Stimulated activated memory B cell treated with anti-CD40 and anti-IgM and Interleukin-4, amounts not matched to agents 10 μg/mL and 1 μg/mL and 100 μg/mL, for 72 hours (primary cell): Measurements from ENCODE around the gene LSM4.

Experiments used
- ATAC-seq: fragments of 150-1000 bp; cut with Tn5 transposase; 2 replicates; pipeline ENCODE4 v1.10.0; 2021
- H3K27ac Mint-ChIP-seq: one replicate; pipeline ENCODE4 v1.8.0; 2022; ENCODE audit warnings: mild to moderate bottlenecking, mixed read lengths
- H3K27me3 Mint-ChIP-seq: one replicate; pipeline ENCODE4 v1.8.0; 2022; ENCODE audit warnings: mixed read lengths
- H3K36me3 Mint-ChIP-seq: one replicate; pipeline ENCODE4 v1.8.0; 2022; ENCODE audit warnings: mixed read lengths
- H3K4me1 Mint-ChIP-seq: one replicate; pipeline ENCODE4 v1.8.0; 2022; ENCODE audit warnings: mixed read lengths
- H3K4me3 Mint-ChIP-seq: one replicate; pipeline ENCODE4 v1.8.0; 2022; ENCODE audit warnings: mild to moderate bottlenecking, moderate library complexity, mixed read lengths
- H3K9me3 Mint-ChIP-seq: one replicate; pipeline ENCODE4 v1.8.0; 2022; ENCODE audit warnings: mixed read lengths

The LSM4 gene

DNA sequence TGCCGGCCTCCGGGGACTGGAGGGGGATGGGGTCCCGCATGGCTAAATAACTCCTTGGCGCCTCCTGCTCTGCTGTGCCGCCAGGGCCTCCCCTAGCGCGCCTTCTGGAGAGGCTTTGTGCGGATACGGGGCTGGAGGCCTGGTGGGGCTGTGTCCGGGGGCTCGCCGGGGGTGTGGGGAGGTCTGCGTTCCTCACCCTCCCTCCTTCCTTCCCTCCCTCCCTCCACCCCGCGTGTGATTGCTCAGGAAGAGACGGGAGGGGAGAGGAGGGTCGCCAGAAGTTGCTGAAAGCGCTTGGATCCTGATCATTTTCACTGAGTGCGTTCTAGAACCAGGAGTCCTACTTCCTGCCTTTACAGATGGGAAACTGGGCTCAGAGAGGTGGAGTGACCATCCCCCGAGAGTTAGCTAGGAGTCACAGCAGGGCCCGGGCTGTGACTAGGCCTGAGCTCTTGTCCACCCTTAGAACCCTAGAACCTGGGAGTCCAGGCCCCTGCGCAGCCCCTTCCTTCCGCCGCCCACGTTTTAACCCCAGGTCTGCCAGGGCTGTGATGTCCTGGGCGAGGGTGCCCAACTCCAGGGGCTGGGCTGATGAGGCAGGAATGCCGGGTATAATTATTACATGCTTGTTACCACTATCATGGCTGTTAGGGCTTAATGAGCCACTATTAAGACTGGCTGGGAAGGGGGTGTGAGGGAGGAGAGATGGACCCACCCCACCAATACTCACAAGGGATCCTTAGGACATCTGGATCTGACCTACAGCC is 40.7 kb downstream of the LSM4 start:
- Mint-ChIP-seq H3K9me3 (no peaks in the 10 kb centered on the region), H3K4me3 (peak overlapping the region; percentile 87), H3K27ac (peak overlapping the region; percentile 91), H3K36me3 (peaks cover 33% of the 10 kb centered on the region), H3K4me1 (peaks cover 66% of the 10 kb centered on the region), H3K27me3 (no peaks in the 10 kb centered on the region)
- ATAC-seq: no peak

DNA sequence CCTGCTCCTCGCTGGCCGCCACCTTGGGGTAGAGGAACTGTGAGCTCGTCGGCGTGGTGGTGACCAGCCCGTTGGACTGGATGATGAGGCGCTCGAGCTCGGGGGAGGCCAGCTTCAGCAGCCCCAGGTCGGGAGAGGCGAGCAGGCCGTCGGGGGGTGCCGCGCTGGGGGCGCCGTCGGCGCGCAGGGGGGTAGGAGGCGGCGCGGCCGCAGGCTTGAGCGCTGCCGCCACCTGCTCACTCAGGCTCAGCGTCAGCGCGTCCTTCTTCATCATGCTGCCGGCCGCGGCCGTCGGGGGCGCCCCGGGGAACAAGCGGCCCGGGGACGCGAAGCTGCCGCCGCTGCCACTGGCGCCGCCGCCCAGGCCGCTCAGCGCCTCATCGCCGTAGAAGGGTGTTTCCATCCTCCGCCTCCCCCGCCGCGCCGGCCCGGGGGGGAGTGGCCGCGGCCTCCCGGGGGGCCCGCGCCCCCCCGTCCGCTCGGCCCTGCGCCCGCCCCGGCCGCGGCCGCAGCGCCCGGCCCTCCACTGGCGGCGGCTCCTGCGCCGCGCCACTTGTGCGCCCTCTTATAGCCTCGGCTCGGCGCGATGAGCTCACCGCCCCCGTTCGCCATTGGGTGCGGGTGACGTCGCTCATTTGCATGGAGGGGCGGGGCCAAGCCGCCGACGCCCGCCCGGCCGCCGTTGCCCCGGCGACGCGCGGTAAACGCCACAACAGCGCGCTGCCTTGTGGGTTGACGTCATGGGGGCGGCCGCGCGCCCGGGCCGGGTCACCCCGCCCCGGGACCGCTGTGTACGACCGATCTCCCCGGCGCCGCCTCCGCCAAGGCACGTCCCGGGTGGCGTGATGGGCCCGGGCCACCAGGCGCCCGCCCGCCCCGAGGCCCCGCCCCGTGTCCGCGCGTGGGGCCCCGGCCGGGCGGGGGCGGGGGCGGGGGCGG is 41.5 kb downstream of the LSM4 start, which contains the start of gene JUND:
JUND (minus strand) TSS at position 541 of the 939 bp plus-strand sequence; CDS start at position 403, 138 bp downstream.
- Mint-ChIP-seq H3K27me3 (no peaks in the 10 kb centered on the region), H3K4me3 (peak within 1 kb of the TSS; percentile 93), H3K4me1 (peaks cover 58% of the 10 kb centered on the region), H3K27ac (peak within 1 kb of the TSS; percentile 91), H3K36me3 (peaks cover 33% of the 10 kb centered on the region), H3K9me3 (no peaks in the 10 kb centered on the region)
- ATAC-seq: peak; percentile 86

DNA sequence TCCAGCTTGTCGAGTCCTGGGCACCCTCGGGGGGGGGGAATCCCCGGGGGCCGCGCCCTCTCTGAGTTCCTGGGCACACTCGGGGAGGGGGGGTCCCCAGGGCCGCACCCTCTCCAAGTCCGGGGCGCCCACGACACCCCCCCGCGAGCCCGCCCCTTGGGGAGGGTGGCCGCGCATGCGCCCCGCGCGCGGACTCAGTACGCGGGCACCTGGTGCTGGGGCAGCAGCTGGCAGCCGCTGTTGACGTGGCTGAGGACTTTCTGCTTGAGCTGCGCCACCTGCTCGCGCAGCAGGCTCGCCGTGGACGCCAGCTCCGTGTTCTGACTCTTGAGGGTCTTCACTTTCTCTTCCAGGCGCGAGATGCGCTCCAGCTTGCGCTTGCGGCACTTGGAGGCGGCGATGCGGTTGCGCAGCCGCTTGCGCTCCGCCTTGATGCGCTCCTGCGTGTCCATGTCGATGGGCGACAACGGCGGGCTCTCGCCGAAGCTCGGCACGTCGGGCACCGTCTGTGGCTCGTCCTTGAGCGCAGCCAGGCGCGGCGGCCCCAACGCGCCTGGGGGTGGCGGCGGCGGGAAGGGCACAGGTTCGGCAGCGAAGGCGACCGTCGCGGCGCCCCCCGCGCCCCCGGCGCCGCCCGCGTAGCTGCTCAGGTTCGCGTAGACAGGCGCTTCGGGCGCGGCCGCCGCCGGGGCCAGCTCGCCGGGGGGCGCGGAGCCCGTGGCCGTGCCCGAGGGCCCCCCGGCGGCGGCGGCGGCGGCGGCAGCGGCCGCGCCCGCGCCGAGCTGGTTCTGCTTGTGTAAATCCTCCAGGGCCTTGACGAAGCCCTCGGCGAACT is 42.4 kb downstream of the LSM4 start:
- H3K4me1 Mint-ChIP-seq: peaks cover 50% of the 10 kb centered on the region
- peak; percentile 66 for ATAC-seq
- no peaks in the 10 kb centered on the region for H3K9me3 Mint-ChIP-seq
- H3K4me3 Mint-ChIP-seq: peak overlapping the region; percentile 93
- peaks cover 33% of the 10 kb centered on the region for H3K36me3 Mint-ChIP-seq
- H3K27ac Mint-ChIP-seq: peak overlapping the region; percentile 91
- H3K27me3 Mint-ChIP-seq: no peaks in the 10 kb centered on the region

DNA sequence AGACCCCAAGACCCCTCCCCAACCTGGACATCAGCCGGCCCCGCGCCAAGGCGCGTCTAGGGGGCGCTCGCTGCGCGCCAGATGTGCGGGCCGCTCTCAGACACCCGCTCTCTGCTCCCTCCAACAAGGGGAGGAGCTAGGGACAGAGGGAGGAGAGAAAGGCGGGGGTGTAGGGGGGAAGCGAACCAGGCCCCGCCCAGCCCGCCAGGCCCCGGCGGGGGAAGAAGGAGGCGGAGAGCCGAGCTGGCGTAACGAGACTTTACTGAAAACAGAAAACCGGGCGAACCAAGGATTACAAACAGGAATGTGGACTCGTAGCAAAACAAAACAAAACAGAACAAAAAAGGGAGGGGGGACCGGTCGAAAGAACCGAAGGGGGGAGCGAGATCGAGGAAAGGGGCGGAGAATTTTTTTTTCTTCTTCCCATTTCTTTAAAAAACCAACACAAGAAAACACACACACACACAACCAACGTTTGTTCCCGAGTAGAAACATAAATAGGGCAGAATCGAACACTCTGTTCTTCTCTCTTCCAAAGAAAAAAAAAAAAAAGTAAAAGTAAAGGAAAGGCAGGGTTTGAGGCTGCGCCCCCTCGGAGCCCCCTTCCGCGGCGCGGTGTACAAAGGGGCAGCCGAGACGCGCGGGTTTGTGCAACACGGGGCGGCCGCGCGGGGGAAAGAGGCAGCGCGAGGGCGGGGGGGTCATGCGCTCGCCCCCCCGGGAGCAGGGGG is 43.2 kb downstream of the LSM4 start:
- peaks cover 42% of the 10 kb centered on the region for H3K4me1 Mint-ChIP-seq
- H3K36me3 Mint-ChIP-seq: peaks cover 33% of the 10 kb centered on the region
- ATAC-seq: peak; percentile 69

GRCh38 chr19:18279266-18279515 is 43.7 kb downstream of the LSM4 start:
- ATAC-seq: no peak
- Mint-ChIP-seq H3K4me3 (peak overlapping the region; percentile 93), H3K36me3 (peaks cover 33% of the 10 kb centered on the region), H3K9me3 (no peaks in the 10 kb centered on the region), H3K4me1 (peaks cover 37% of the 10 kb centered on the region), H3K27ac (peak overlapping the region; percentile 91), H3K27me3 (no peaks in the 10 kb centered on the region)

More for the DNA sequence above, 43.2 kb downstream of the LSM4 start:
- Mint-ChIP-seq H3K27me3 (no peaks in the 10 kb centered on the region), H3K9me3 (no peaks in the 10 kb centered on the region), H3K27ac (peak overlapping the region; percentile 91), H3K4me3 (peak overlapping the region; percentile 93)

DNA sequence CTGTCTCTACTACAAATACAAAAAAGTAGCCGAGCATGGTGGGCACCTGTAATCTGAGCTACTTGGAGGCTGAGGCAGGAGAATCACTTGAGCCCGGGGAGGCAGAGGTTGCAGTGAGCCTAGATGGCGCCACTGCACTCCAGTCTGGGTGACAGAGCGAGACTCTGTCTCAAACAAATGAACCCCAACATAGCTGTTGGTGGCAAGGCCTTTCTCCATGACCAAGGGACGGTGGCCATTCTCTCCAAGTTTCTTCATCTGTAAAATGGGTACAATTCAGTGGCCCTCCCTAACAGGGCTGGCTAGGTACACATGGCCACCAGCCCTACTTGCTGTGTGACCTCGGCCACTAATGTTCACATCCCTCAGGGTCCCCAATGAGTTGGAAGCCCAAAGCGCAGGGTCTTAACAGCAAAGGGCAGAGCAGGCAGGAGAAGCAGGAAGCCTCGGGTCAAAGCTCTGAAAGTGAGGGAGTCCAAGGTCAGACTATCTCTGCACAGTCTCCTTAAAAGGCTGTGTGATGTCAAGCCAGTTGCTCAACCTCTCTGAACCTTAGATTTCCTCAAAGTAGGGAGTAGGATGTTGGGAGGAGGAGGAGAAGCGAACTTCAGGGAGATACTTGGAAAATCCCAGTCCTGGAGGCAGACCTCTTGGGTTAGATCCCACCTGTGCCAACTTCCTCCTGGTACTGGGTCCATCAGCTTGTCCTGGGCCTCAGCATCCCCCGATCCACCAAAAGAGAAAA is 44.2 kb downstream of the LSM4 start:
- H3K4me3 Mint-ChIP-seq: peak overlapping the region; percentile 93
- peaks cover 36% of the 10 kb centered on the region for H3K4me1 Mint-ChIP-seq
- H3K9me3 Mint-ChIP-seq: no peaks in the 10 kb centered on the region
- peaks cover 33% of the 10 kb centered on the region for H3K36me3 Mint-ChIP-seq
- no peak for ATAC-seq
- H3K27ac Mint-ChIP-seq: peak overlapping the region; percentile 91
- H3K27me3 Mint-ChIP-seq: no peaks in the 10 kb centered on the region

DNA sequence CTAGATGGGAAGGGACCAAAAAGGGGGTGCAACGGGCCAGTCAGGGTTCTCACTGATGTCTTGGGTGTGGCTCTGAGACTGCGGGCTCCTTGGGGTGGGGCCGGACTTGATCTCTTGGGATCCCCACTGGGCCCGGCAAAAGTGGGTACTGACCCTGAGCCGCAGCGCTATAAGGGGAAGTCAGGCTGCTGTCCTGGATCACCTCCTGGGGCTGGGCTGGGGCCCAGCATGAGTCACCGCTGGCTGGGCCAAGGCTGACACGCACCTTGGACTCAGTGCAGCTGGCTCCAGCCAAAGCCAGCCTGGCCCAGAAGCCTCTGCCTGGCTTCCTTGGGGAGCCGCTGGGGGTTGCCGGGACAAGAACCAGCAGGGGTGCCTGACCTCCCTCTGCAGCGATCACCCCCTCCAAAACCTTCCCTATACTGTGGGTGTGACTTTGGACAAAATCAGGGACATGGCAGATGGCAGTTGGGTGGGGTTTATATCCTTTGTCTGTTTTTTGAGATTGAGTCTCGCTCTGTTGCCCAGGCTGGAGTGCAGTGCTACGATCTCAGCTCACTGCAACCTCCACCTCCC is 48.0 kb downstream of the LSM4 start:
- Mint-ChIP-seq H3K27ac (no peak overlapping the region), H3K4me1 (peaks cover 30% of the 10 kb centered on the region), H3K36me3 (peaks cover 25% of the 10 kb centered on the region), H3K4me3 (no peak overlapping the region), H3K9me3 (no peaks in the 10 kb centered on the region), H3K27me3 (no peaks in the 10 kb centered on the region)
- no peak for ATAC-seq

- Mint-ChIP-seq H3K36me3 (peaks cover 21% of the 10 kb centered on the region), H3K4me3 (peak within 1 kb of the TSS; percentile 18)
These were observed 48.6 kb downstream of the LSM4 start, which contains the start of gene IQCN for GRCh38 chr19:18274219-18274780. IQCN (minus strand) TSS chr19:18274452; CDS start chr19:18269478, 4,974 bp downstream.

GRCh38 chr19:18273561-18274218 is 49.2 kb downstream of the LSM4 start:
- Mint-ChIP-seq H3K4me1 (peaks cover 20% of the 10 kb centered on the region), H3K27ac (no peak overlapping the region)
- no peak for ATAC-seq

More at GRCh38 chr19:18274219-18274780, 48.6 kb downstream of the LSM4 start, which contains the start of gene IQCN:
- Mint-ChIP-seq H3K27ac (no peak within 1 kb of the TSS), H3K9me3 (no peaks in the 10 kb centered on the region), H3K27me3 (no peaks in the 10 kb centered on the region), H3K4me1 (peaks cover 26% of the 10 kb centered on the region)
- no peak for ATAC-seq

GRCh38 chr19:18271433-18271841 is 51.4 kb downstream of the LSM4 start:
- peaks cover 25% of the 10 kb centered on the region for H3K36me3 Mint-ChIP-seq
- peaks cover 9% of the 10 kb centered on the region for H3K4me1 Mint-ChIP-seq
- no peak overlapping the region for H3K27ac Mint-ChIP-seq
- H3K4me3 Mint-ChIP-seq: no peak overlapping the region
- H3K27me3 Mint-ChIP-seq: no peaks in the 10 kb centered on the region
- no peaks in the 10 kb centered on the region for H3K9me3 Mint-ChIP-seq
- ATAC-seq: no peak

More at GRCh38 chr19:18273561-18274218, 49.2 kb downstream of the LSM4 start:
- Mint-ChIP-seq H3K36me3 (peaks cover 21% of the 10 kb centered on the region), H3K9me3 (no peaks in the 10 kb centered on the region), H3K4me3 (no peak overlapping the region), H3K27me3 (no peaks in the 10 kb centered on the region)

DNA sequence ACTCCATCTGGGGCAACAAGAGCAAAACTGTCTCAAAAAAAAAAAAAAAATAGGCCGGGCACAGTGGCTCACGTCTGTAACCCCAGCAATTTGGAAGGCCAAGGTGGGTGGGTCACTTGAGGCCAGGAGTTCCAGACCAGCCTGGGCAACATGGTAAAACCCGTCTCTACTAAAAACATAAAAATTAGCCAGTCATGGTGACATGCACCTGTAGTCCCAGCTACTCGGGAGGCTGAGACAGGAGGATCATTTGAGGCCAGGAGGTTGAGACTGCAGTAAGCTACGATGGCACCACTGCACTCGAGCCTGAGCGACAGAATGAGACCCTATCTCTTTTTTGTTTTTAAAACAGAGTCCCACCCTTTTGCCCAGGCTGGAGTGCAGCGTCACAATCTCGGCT is 52.5 kb downstream of the LSM4 start:
- no peak overlapping the region for H3K4me3 Mint-ChIP-seq
- no peaks in the 10 kb centered on the region for H3K27me3 Mint-ChIP-seq
- H3K9me3 Mint-ChIP-seq: no peaks in the 10 kb centered on the region
- H3K27ac Mint-ChIP-seq: no peak overlapping the region
- peaks cover 33% of the 10 kb centered on the region for H3K36me3 Mint-ChIP-seq
- peaks cover 17% of the 10 kb centered on the region for H3K4me1 Mint-ChIP-seq
- no peak for ATAC-seq

DNA sequence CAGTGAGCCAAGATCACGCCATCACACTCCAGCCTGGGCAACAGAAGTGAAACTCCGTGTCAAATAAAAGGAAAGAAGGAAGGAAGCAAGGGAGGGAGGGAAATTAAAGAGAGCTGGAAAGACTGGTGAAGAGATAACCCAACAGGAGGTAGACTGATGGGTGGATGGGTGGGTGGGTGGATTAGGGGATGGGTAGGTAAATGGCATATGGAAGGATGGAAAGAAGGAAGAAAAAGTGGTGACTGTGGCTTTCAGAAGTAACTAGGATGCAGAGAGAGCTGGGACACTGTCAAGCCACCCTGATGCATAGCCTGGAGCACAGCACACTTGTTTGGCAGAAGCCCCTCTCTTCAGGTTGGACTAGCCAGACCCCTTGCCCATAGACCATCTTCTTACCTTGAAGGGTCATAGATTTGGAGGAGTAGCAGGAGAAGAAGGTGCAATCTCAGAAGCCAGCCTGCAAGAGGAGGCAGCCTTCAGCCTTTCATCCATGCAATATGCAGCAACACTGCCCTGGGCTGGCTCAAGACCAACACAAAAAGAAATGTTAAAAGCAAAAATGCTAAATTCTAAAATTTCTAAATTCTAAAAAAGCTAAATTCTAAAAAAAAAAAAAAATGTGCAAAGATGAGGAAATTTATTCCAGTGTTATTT is 53.7 kb downstream of the LSM4 start:
- peaks cover 43% of the 10 kb centered on the region for H3K36me3 Mint-ChIP-seq
- no peak for ATAC-seq
- H3K4me3 Mint-ChIP-seq: no peak overlapping the region

More for the DNA sequence above, 53.7 kb downstream of the LSM4 start:
- no peak overlapping the region for H3K27ac Mint-ChIP-seq
- no peaks in the 10 kb centered on the region for H3K27me3 Mint-ChIP-seq
- no peaks in the 10 kb centered on the region for H3K9me3 Mint-ChIP-seq
- H3K4me1 Mint-ChIP-seq: peaks cover 17% of the 10 kb centered on the region
